M059J (cell line): ENCODE results near the gene BRINP3. TPM values are rescaled to one million over a fixed set of nuclear protein-coding genes. Genes with fewer than 3 reads are reported as not detected.
A peak's percentile ranks its signal among the peaks of the same experiment; 100 is the strongest.

Experiments used
- DNase-seq: peaks from one replicate; pipeline ENCODE4 v3.0.0-alpha.2; 2012; ENCODE audit warnings: low read depth
- total RNA-seq: library from RNA; depleted of rRNA; stranded (reverse); fragments of >200 nt; shearing (Covaris generic); gene quantifications from 2 replicates; pipeline ENCODE4 v1.2.3, GENCODE V29; 2014

Gene BRINP3
- total RNA-seq, 1 experiment from 2014 or later: not detected

GRCh38 chr1:190323530-190323929, 154.1 kb downstream of the BRINP3 start:
- no peak for DNase-seq

GRCh38 chr1:190322274-190322673, 155.4 kb downstream of the BRINP3 start:
- DNase-seq: no peak

- peak; percentile 7 for DNase-seq
Observed at GRCh38 chr1:190320952-190321351, 156.7 kb downstream of the BRINP3 start.

GRCh38 chr1:190312763-190313162, 164.9 kb downstream of the BRINP3 start:
- DNase-seq: no peak

- DNase-seq: no peak
Observed at GRCh38 chr1:190303501-190303900, 174.2 kb downstream of the BRINP3 start.

GRCh38 chr1:190296453-190296852, 181.2 kb downstream of the BRINP3 start:
- no peak for DNase-seq

GRCh38 chr1:190289897-190290296, 187.8 kb downstream of the BRINP3 start:
- DNase-seq: no peak

- DNase-seq: no peak
Observed at GRCh38 chr1:190286111-190286510, 191.6 kb downstream of the BRINP3 start.

- DNase-seq: no peak
Observed at GRCh38 chr1:190277107-190277506, 200.6 kb downstream of the BRINP3 start.

- no peak for DNase-seq
Observed at GRCh38 chr1:190274721-190275120, 202.9 kb downstream of the BRINP3 start.

GRCh38 chr1:190273161-190273560, 204.5 kb downstream of the BRINP3 start:
- no peak for DNase-seq

GRCh38 chr1:190262538-190262937, 215.1 kb downstream of the BRINP3 start:
- DNase-seq: no peak

- no peak for DNase-seq
Observed at GRCh38 chr1:190259424-190259823, 218.2 kb downstream of the BRINP3 start.

- DNase-seq: no peak
Observed at GRCh38 chr1:190258003-190258402, 219.7 kb downstream of the BRINP3 start.

- DNase-seq: no peak
Observed at GRCh38 chr1:190252046-190252445, 225.6 kb downstream of the BRINP3 start.

GRCh38 chr1:190250368-190250767, 227.3 kb downstream of the BRINP3 start:
- no peak for DNase-seq

- no peak for DNase-seq
Observed at GRCh38 chr1:190244406-190244805, 233.3 kb downstream of the BRINP3 start.

- DNase-seq: no peak
Observed at GRCh38 chr1:190243056-190243455, 234.6 kb downstream of the BRINP3 start.

GRCh38 chr1:190226006-190226405, 251.7 kb downstream of the BRINP3 start:
- no peak for DNase-seq

- DNase-seq: peak; percentile 1
Observed at GRCh38 chr1:190212450-190212849, 265.2 kb downstream of the BRINP3 start.

- DNase-seq: no peak
Observed at GRCh38 chr1:190207733-190208132, 269.9 kb downstream of the BRINP3 start.

- DNase-seq: peak; percentile 24
Observed at GRCh38 chr1:190205713-190206112, 272.0 kb downstream of the BRINP3 start.

- DNase-seq: no peak
Observed at GRCh38 chr1:190196020-190196419, 281.6 kb downstream of the BRINP3 start.

- DNase-seq: no peak
Observed at GRCh38 chr1:190193508-190194115, 284.1 kb downstream of the BRINP3 start.
